Measurements from ENCODE around the gene HECTD4. TPM values are rescaled to one million over a fixed set of nuclear protein-coding genes. Genes with fewer than 3 reads are reported as not detected.
"Not testable (repeated sequence)": the region's sequence is repeated elsewhere in the genome, so short reads cannot be mapped to it uniquely, and the experiment has no call there.

The HECTD4 gene
- total and polyA plus RNA-seq, 9 donors: 25.5 to 73.1 (median 45.1) TPM

GRCh38 chr12:112342587-112342986, 39.6 kb downstream of the HECTD4 start:
- H3K27me3 ChIP-seq (ENCODE audit: control insufficient read depth, insufficient read depth, low read length): no peaks in the 10 kb centered on the region
- no peak for DNase-seq
- H3K4me1 ChIP-seq (ENCODE audit: control insufficient read depth, insufficient read depth, low read length): peaks cover 1% of the 10 kb centered on the region
- 100% methylated on average over 1 of the region's 3 CpGs for WGBS (ENCODE audit: insufficient coverage)
- no peak overlapping the region for H3K27ac ChIP-seq (ENCODE audit: low read length)
- no peak overlapping the region for H3K4me3 ChIP-seq (ENCODE audit: low read length)
- no peaks in the 10 kb centered on the region for H3K36me3 ChIP-seq (ENCODE audit: control insufficient read depth, insufficient read depth, low read length)
- no peaks in the 10 kb centered on the region for H3K9me3 ChIP-seq (replicated peaks; ENCODE audit: control insufficient read depth, low read depth, low read length)

- Histone ChIP-seq H3K4me3 (ENCODE audit: low read length) (no peak overlapping the region), H3K27me3 (ENCODE audit: control insufficient read depth, insufficient read depth, low read length) (no peaks in the 10 kb centered on the region), H3K9me3 (replicated peaks; ENCODE audit: control insufficient read depth, low read depth, low read length) (no peaks in the 10 kb centered on the region), H3K4me1 (ENCODE audit: control insufficient read depth, insufficient read depth, low read length) (no peaks in the 10 kb centered on the region), H3K27ac (ENCODE audit: low read length) (no peak overlapping the region), H3K36me3 (ENCODE audit: control insufficient read depth, insufficient read depth, low read length) (no peaks in the 10 kb centered on the region)
- no peak for DNase-seq
- 24% methylated on average over 3 of the region's 4 CpGs for WGBS (ENCODE audit: insufficient coverage)
These were observed 41.0 kb downstream of the HECTD4 start for GRCh38 chr12:112341046-112341825.

DNA sequence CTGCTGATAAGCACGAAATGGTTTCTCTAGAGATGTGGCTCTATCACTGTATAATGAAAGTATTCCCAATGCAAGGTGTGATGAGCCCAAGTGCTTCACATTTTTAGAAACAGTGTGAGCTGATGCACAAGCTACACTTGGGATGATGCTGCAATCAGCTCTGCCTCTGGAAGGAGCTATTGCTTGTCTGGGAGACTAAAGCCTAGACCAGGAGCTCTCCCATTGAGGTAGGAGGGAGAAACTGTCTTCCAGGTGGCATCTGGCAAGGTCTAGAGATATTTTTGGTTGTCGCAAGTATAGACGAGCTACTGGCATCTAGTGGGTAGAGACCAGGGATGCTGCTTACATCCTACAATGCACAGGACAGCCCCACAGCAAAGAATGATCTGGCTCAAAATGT, 42.0 kb downstream of the HECTD4 start:
- Histone ChIP-seq H3K4me3 (ENCODE audit: low read length) (no peak overlapping the region), H3K9me3 (replicated peaks; ENCODE audit: control insufficient read depth, low read depth, low read length) (no peaks in the 10 kb centered on the region), H3K27me3 (ENCODE audit: control insufficient read depth, insufficient read depth, low read length) (no peaks in the 10 kb centered on the region), H3K36me3 (ENCODE audit: control insufficient read depth, insufficient read depth, low read length) (no peaks in the 10 kb centered on the region), H3K4me1 (ENCODE audit: control insufficient read depth, insufficient read depth, low read length) (no peaks in the 10 kb centered on the region), H3K27ac (ENCODE audit: low read length) (no peak overlapping the region)
- no CpG with 5 or more reads among the region's 3 CpGs for whole genome bisulfite sequencing (ENCODE audit: insufficient coverage)
- no peak for DNase-seq

- not testable (repeated sequence) for H3K27me3 ChIP-seq (ENCODE audit: control insufficient read depth, insufficient read depth, low read length); H3K27ac ChIP-seq (ENCODE audit: low read length); H3K4me3 ChIP-seq (ENCODE audit: low read length); H3K4me1 ChIP-seq (ENCODE audit: control insufficient read depth, insufficient read depth, low read length); H3K36me3 ChIP-seq (ENCODE audit: control insufficient read depth, insufficient read depth, low read length); DNase-seq; H3K9me3 ChIP-seq (replicated peaks; ENCODE audit: control insufficient read depth, low read depth, low read length)
- 89% methylated on average over 1 of the region's 1 CpG for WGBS (ENCODE audit: insufficient coverage)
These were observed 47.2 kb downstream of the HECTD4 start for GRCh38 chr12:112334999-112335398.

DNA sequence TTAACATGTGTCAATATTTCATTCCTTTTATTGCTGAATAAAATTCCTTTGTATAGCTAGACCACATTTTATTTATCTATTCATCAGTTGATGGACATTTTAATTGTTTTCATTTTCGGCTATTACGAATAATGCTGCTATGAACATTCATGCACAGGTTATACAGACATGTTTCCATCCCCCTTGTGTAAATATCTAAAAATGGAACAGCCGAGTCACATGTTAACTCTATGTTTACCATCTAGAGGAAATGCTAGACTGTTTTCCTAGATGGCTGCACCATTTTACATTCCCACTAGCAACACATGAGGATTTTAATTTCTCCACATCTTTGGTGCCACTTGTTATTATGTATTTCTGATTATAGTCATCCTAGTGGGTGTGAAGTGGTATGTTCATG, 49.2 kb downstream of the HECTD4 start:
- H3K4me3 ChIP-seq (ENCODE audit: low read length): no peak overlapping the region
- no peaks in the 10 kb centered on the region for H3K4me1 ChIP-seq (ENCODE audit: control insufficient read depth, insufficient read depth, low read length)
- no peaks in the 10 kb centered on the region for H3K27me3 ChIP-seq (ENCODE audit: control insufficient read depth, insufficient read depth, low read length)
- H3K36me3 ChIP-seq (ENCODE audit: control insufficient read depth, insufficient read depth, low read length): no peaks in the 10 kb centered on the region
- no peak overlapping the region for H3K27ac ChIP-seq (ENCODE audit: low read length)
- WGBS (ENCODE audit: insufficient coverage): no CpG with 5 or more reads among the region's 3 CpGs
- H3K9me3 ChIP-seq (replicated peaks; ENCODE audit: control insufficient read depth, low read depth, low read length): no peaks in the 10 kb centered on the region
- DNase-seq: no peak

DNA sequence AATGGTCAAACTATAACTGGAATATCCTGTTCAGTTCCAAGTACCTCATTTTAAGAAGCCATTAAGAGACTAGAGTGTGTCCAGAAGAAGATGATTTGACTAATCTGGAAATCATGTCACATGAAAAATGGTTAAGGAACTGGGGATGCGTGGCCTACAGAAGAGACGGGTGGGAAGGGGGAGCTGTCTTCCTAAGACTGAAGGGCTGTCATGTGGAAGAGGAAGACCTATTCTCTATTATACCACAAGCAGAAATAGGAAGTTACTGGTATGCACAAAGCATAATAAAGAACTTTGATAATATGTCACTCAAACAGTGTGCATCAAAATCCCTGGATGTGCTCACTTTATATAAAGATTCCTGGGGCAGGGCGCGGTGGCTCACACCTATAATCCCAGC, 50.3 kb downstream of the HECTD4 start:
- H3K27ac ChIP-seq (ENCODE audit: low read length): no peak overlapping the region
- H3K4me3 ChIP-seq (ENCODE audit: low read length): no peak overlapping the region
- no peaks in the 10 kb centered on the region for H3K27me3 ChIP-seq (ENCODE audit: control insufficient read depth, insufficient read depth, low read length)
- H3K9me3 ChIP-seq (replicated peaks; ENCODE audit: control insufficient read depth, low read depth, low read length): no peaks in the 10 kb centered on the region
- H3K4me1 ChIP-seq (ENCODE audit: control insufficient read depth, insufficient read depth, low read length): no peaks in the 10 kb centered on the region
- H3K36me3 ChIP-seq (ENCODE audit: control insufficient read depth, insufficient read depth, low read length): no peaks in the 10 kb centered on the region
- WGBS (ENCODE audit: insufficient coverage): no CpG with 5 or more reads among the region's 4 CpGs
- DNase-seq: peak; percentile 26

DNA sequence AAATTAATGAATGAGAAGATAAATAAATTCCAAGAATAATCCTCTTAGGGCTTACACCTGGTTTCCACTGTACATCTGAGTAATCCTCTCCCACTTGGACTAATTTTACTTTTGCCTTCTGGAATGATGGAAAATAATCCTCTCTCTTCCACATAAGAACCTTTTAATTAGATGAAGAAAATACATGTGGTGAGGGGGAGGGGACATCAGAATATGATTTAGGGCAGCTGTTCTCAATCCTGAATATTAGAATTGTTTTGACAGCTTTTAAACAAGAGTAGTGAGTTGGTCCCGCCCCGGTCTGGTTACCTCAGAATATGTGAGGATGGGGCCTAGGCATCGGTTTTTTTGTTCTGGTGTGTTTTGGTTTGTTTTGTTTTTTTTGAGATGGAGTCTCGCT, 51.5 kb downstream of the HECTD4 start:
- 100% methylated on average over 1 of the region's 4 CpGs for WGBS (ENCODE audit: insufficient coverage)
- no peak for DNase-seq
- no peaks in the 10 kb centered on the region for H3K27me3 ChIP-seq (ENCODE audit: control insufficient read depth, insufficient read depth, low read length)
- H3K36me3 ChIP-seq (ENCODE audit: control insufficient read depth, insufficient read depth, low read length): no peaks in the 10 kb centered on the region
- H3K4me3 ChIP-seq (ENCODE audit: low read length): no peak overlapping the region
- H3K27ac ChIP-seq (ENCODE audit: low read length): no peak overlapping the region
- H3K4me1 ChIP-seq (ENCODE audit: control insufficient read depth, insufficient read depth, low read length): no peaks in the 10 kb centered on the region
- H3K9me3 ChIP-seq (replicated peaks; ENCODE audit: control insufficient read depth, low read depth, low read length): no peaks in the 10 kb centered on the region

GRCh38 chr12:112328456-112329124, 53.6 kb downstream of the HECTD4 start:
- no peak for DNase-seq
- H3K27ac ChIP-seq (ENCODE audit: low read length): no peak overlapping the region
- no peaks in the 10 kb centered on the region for H3K36me3 ChIP-seq (ENCODE audit: control insufficient read depth, insufficient read depth, low read length)
- H3K4me1 ChIP-seq (ENCODE audit: control insufficient read depth, insufficient read depth, low read length): no peaks in the 10 kb centered on the region
- no CpG with 5 or more reads among the region's 3 CpGs for WGBS (ENCODE audit: insufficient coverage)
- no peak overlapping the region for H3K4me3 ChIP-seq (ENCODE audit: low read length)
- no peaks in the 10 kb centered on the region for H3K27me3 ChIP-seq (ENCODE audit: control insufficient read depth, insufficient read depth, low read length)
- H3K9me3 ChIP-seq (replicated peaks; ENCODE audit: control insufficient read depth, low read depth, low read length): no peaks in the 10 kb centered on the region

- H3K4me3 ChIP-seq (ENCODE audit: low read length): no peak overlapping the region
- WGBS (ENCODE audit: insufficient coverage): no CpG with 5 or more reads among the region's 7 CpGs
- no peaks in the 10 kb centered on the region for H3K27me3 ChIP-seq (ENCODE audit: control insufficient read depth, insufficient read depth, low read length)
- no peak for DNase-seq
- H3K36me3 ChIP-seq (ENCODE audit: control insufficient read depth, insufficient read depth, low read length): no peaks in the 10 kb centered on the region
- H3K27ac ChIP-seq (ENCODE audit: low read length): no peak overlapping the region
- peaks cover 2% of the 10 kb centered on the region for H3K4me1 ChIP-seq (ENCODE audit: control insufficient read depth, insufficient read depth, low read length)
- no peaks in the 10 kb centered on the region for H3K9me3 ChIP-seq (replicated peaks; ENCODE audit: control insufficient read depth, low read depth, low read length)
These were observed 54.9 kb downstream of the HECTD4 start for GRCh38 chr12:112327209-112327938.

DNA sequence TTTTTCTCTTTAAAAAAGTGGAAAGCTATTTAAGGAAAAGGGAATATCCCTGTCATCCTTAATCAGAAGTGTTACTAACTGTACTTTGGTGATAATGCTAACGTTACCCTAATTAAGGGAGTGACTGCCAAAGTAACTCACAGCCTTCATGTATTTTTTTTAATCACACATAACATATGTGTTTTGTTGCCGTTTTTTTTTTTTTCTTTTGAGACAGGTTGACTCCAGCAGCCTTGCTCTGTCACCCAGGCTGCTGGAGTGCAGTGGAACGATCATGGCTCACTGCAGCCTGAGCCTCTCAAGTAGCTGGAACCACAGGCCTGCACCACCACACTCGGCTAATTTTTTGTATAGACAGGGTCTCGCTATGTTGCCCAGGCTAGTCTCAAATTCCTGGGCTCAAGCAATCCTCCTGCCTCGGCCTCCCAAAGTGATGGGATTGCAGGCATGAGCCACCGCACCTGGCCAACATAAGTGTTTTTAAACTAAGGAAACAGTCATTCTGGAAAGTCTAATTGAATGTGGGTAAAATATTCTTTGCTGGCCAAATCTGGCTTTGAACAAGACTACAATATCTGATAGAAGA, 56.5 kb downstream of the HECTD4 start:
- H3K36me3 ChIP-seq (ENCODE audit: control insufficient read depth, insufficient read depth, low read length): no peaks in the 10 kb centered on the region
- 86% methylated on average over 5 of the region's 7 CpGs for WGBS (ENCODE audit: insufficient coverage)
- no peaks in the 10 kb centered on the region for H3K9me3 ChIP-seq (replicated peaks; ENCODE audit: control insufficient read depth, low read depth, low read length)
- H3K4me1 ChIP-seq (ENCODE audit: control insufficient read depth, insufficient read depth, low read length): peaks cover 2% of the 10 kb centered on the region
- no peak overlapping the region for H3K27ac ChIP-seq (ENCODE audit: low read length)
- no peaks in the 10 kb centered on the region for H3K27me3 ChIP-seq (ENCODE audit: control insufficient read depth, insufficient read depth, low read length)
- no peak overlapping the region for H3K4me3 ChIP-seq (ENCODE audit: low read length)
- no peak for DNase-seq

Data from muscle of leg (tissue), 11 donors.